ENCODE data around the gene EPGN. TPM values are rescaled to one million over a fixed set of nuclear protein-coding genes. Genes with fewer than 3 reads are reported as not detected.

Gene EPGN
- total and polyA plus RNA-seq, 12 donors: 0.07 to 0.46 (median 0.44) TPM; not detected in 9

DNA sequence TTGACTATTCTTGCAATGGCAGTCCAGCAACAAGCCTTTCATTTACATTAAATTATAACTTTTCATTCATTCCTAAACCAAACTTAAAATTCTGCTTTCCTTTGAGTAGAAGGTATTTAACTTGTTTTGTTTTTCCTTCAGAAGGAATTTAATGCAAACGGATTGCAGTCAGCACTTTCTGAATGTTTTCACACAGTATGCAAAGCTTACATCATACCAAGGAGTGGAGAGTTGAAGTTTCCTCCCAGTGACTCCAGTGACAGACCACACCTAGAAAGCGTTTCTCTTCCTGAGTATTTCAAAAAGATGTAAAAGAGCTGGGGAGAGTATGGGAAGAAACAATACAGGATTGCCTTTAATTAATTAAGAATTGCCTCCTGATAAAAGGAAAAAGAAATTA is 8.1 kb downstream of the EPGN start:
- no peak for TF ChIP-seq POLR2A (IDR thresholded peaks at IDR 0.05)
- TF ChIP-seq, protein P1, sequence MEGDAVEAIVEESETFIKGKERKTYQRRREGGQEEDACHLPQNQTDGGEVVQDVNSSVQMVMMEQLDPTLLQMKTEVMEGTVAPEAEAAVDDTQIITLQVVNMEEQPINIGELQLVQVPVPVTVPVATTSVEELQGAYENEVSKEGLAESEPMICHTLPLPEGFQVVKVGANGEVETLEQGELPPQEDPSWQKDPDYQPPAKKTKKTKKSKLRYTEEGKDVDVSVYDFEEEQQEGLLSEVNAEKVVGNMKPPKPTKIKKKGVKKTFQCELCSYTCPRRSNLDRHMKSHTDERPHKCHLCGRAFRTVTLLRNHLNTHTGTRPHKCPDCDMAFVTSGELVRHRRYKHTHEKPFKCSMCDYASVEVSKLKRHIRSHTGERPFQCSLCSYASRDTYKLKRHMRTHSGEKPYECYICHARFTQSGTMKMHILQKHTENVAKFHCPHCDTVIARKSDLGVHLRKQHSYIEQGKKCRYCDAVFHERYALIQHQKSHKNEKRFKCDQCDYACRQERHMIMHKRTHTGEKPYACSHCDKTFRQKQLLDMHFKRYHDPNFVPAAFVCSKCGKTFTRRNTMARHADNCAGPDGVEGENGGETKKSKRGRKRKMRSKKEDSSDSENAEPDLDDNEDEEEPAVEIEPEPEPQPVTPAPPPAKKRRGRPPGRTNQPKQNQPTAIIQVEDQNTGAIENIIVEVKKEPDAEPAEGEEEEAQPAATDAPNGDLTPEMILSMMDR (IDR thresholded peaks at IDR 0.05): no peak
- H3K9me3 ChIP-seq (replicated peaks in 1 of 3): no peaks in the 10 kb centered on the region
- DNase-seq: no peak
- intact Hi-C loops (cut with DNase I): loop anchor here in 1 of 2 donors (10.0 kb wide), 1 partner anchor 132 kb away; no protein-coding TSS in a partner anchor
- H3K4me3 ChIP-seq: no peak overlapping the region
- no peaks in the 10 kb centered on the region for H3K27me3 ChIP-seq
- WGBS, 4 donors: 47 to 57% (median 56%) methylated on average over 2 of the region's 2 CpGs
- no peak overlapping the region for H3K27ac ChIP-seq
- no peaks in the 10 kb centered on the region for H3K36me3 ChIP-seq (replicated peaks in 1 of 2)
- H3K4me1 ChIP-seq (replicated peaks in 1 of 2): no peaks in the 10 kb centered on the region

DNA sequence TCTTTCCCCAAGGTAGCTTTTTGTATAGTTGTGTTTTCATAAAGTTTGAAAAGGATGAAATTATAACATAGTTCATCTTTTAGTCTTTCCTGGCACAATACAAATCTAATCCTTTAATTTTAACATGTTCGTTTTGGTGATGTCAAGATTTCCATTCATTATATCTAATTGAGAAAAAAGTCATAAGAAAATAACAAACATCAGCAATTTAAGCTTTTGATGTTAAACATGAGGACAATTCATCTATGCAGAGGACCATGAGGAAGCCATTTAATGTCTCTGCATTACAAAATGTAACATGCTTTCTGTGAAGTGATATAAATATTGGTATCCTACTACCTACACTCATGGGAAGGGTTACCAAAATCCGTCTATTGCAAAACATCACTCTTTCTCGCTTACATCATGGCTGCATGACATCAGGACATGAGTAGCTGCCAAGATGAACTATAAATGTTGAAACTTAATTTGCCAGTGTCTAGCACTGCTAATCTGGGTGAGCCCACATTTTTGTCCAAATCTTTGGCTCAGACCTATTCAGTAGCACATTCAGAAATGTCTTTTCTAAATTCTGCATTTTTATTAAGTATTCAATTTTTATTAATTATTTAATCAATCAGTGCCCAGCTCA is 9.5 kb downstream of the EPGN start:
- Histone ChIP-seq H3K27me3 (no peaks in the 10 kb centered on the region), H3K4me1 (replicated peaks in 1 of 2) (no peaks in the 10 kb centered on the region), H3K27ac (no peak overlapping the region), H3K36me3 (replicated peaks in 1 of 2) (no peaks in the 10 kb centered on the region), H3K9me3 (replicated peaks in 1 of 3) (no peaks in the 10 kb centered on the region), H3K4me3 (no peak overlapping the region)
- TF ChIP-seq, protein P1 (IDR thresholded peaks at IDR 0.05): no peak
- TF ChIP-seq POLR2A (IDR thresholded peaks at IDR 0.05): no peak
- WGBS, 4 donors: 64 to 83% (median 67%) methylated on average over 3 of the region's 3 CpGs
- no peak for DNase-seq
- intact Hi-C loops (cut with DNase I): loop anchor here in 1 of 2 donors (10.0 kb wide), 1 partner anchor 133 kb away; no protein-coding TSS in a partner anchor

DNA sequence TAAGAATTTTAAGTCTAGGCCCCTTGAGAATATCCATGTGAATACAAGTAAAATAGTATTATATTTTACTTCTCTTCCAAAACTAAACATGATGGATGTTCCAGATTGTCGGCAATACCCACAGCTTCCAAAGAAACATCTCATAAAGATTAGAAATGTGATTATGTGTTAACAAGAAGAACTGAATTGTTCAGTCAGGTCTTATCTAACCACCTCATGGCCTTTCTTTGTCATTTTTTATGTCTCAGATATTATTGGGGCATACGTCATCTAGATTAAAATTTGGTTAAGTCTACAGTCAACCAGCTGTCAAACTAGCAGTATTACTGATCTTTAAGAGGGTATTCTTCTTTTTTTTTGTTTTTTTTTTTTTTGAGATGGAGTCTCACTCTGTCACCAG is 10.0 kb downstream of the EPGN start:
- no peaks in the 10 kb centered on the region for H3K9me3 ChIP-seq (replicated peaks in 1 of 3)
- intact Hi-C loops (cut with DNase I): loop anchor here in 1 of 2 donors (10.0 kb wide), 1 partner anchor 133 kb away; no protein-coding TSS in a partner anchor
- WGBS, 4 donors: 54 to 72% (median 62%) methylated on average over 2 of the region's 2 CpGs
- H3K27me3 ChIP-seq: no peaks in the 10 kb centered on the region
- H3K4me1 ChIP-seq (replicated peaks in 1 of 2): no peaks in the 10 kb centered on the region
- no peak overlapping the region for H3K27ac ChIP-seq
- TF ChIP-seq, protein P1 (IDR thresholded peaks at IDR 0.05): no peak
- no peak overlapping the region for H3K4me3 ChIP-seq
- no peaks in the 10 kb centered on the region for H3K36me3 ChIP-seq (replicated peaks in 1 of 2)
- DNase-seq: no peak

DNA sequence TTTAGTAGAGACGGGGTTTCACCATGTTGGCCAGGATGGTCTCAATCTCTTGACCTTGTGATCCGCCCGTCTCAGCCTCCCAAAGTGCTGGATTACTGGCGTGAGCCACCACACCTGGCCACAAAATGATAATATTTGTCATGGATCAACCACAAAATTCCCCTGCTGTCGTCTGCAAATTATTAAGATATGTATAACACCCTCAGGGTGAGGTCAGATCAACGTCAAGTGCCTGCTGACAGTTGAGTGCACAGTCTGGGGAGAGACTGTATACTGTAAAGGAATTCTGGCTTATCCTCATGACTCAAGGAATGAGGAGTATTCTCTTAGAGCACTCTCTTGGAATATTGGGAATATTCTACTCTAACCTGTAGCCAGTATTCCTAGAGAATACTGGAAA is 11.2 kb downstream of the EPGN start:
- intact Hi-C loops (cut with DNase I): loop anchor here in 1 of 2 donors (10.0 kb wide), 1 partner anchor 135 kb away; no protein-coding TSS in a partner anchor
- WGBS, 4 donors: 85 to 92% (median 89%) methylated on average over 6 of the region's 6 CpGs

More for the DNA sequence above, 11.2 kb downstream of the EPGN start:
- no peak for TF ChIP-seq POLR2A (IDR thresholded peaks at IDR 0.05)
- TF ChIP-seq, protein P1 (IDR thresholded peaks at IDR 0.05): no peak
- no peak for DNase-seq
- Histone ChIP-seq H3K4me1 (replicated peaks in 1 of 2) (no peaks in the 10 kb centered on the region), H3K9me3 (replicated peaks in 1 of 3) (no peaks in the 10 kb centered on the region), H3K36me3 (replicated peaks in 1 of 2) (no peaks in the 10 kb centered on the region), H3K27ac (no peak overlapping the region), H3K4me3 (no peak overlapping the region), H3K27me3 (no peaks in the 10 kb centered on the region)
